ENCODE results near the gene HMG20A.

GRCh38 chr15:77393471-77393840 lies 27.2 kb upstream of the HMG20A start:
- no peak for TF ChIP-seq CTCF (IDR thresholded peaks at IDR 0.05)
- no peak for TF ChIP-seq SP1 (CRISPR knock-in tag; conservative IDR thresholded peaks at IDR 0.05)
- TF ChIP-seq ZNF121 (CRISPR knock-in tag; IDR thresholded peaks at IDR 0.05), result no peak
- no peak for TF ChIP-seq SOX15 (CRISPR knock-in tag; IDR thresholded peaks at IDR 0.05)
- no peak for TF ChIP-seq TEAD4 (CRISPR knock-in tag; IDR thresholded peaks at IDR 0.05)
- TF ChIP-seq TCF7 (CRISPR knock-in tag; IDR thresholded peaks at IDR 0.05; ENCODE audit: low read depth), result no peak
- TF ChIP-seq ZSCAN18 (CRISPR knock-in tag; IDR thresholded peaks at IDR 0.05), result no peak

Data from WTC11 (cell line).